HuH-7.5 (cell line): ENCODE results near the gene UBE2K.
"Not testable (repeated sequence)": the region's sequence is repeated elsewhere in the genome, so short reads cannot be mapped to it uniquely, and the experiment has no call there.

Source experiments
- DNase-seq: peaks from one replicate; pipeline ENCODE4 v3.0.0; 2011; ENCODE audit warnings: low spot score

UBE2K gene

DNA sequence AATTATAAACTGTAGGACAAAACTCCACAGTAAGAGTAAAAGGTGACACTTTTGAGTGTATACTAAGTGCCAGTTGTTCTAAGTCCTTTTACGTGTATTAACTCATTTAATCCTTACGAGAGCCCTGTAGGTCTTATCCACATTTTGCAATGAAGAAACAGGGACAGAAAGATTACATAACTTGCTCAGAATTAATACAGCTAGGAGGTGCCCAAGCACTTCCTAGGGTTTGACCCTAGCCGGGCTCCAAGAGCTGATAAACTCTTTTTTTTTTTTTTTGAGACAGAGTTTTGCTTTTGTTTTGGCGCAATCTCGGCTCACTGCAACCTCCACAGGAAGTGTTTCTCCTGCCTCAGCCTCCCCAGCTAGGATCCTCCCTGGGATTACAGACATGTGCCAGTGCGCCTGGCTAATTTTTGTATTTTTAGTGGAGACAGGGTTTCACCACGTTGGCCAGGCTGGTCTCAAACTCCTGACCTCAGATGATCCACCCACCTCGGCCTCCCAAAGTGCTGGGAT, 110.4 kb downstream of the UBE2K start:
- no peak for DNase-seq

DNA sequence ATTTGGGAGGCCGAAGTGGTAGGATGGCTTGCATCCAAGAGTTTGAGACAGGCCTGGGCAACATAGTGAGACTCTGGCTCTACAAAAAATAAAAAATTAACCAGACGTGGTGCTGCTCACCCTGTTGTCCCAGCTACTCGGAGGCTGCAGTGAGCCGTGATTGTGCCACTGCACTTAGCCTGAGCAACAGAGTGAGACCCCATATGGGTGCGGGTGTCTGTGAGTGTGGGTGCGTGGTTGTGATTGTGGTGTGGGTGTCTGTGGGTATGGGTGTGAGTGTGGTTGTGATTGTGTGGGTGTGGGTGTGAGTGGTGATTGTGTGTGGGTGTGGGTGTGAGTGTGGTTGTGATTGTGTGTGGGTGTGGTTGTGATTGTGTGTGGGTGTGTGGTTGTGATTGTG, 114.6 kb downstream of the UBE2K start:
- DNase-seq, result no peak

DNA sequence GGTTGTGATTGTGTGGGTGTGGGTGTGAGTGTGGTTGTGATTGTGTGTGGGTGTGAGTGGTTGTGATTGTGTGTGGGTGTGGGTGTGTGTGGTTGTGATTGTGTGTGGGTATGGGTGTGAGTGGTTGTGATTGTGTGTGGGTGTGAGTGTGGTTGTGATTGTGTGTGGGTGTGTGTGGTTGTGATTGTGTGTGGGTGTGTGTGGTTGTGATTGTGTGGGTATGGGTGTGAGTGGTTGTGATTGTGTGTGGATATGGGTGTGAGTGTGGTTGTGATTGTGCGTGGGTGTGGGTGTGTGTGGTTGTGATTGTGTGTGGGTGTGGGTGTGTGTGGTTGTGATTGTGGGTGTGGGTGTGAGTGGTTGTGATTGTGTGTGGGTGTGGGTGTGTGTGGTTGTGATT, 115.1 kb downstream of the UBE2K start:
- DNase-seq, result not testable (repeated sequence)

DNA sequence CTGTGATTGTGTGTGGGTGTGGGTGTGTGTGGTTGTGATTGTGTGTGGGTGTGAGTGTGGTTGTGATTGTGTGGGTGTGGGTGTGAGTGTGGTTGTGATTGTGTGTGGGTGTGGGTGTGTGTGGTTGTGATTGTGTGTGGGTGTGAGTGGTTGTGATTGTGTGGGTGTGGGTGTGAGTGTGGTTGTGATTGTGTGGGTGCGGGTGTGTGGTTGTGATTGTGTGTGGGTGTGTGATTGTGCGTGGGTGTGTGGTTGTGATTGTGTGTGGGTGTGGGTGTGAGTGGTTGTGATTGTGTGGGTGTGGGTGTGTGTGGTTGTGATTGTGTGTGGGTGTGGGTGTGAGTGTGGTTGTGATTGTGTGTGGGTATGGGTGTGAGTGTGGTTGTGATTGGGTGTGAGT, 115.8 kb downstream of the UBE2K start:
- not testable (repeated sequence) for DNase-seq

DNA sequence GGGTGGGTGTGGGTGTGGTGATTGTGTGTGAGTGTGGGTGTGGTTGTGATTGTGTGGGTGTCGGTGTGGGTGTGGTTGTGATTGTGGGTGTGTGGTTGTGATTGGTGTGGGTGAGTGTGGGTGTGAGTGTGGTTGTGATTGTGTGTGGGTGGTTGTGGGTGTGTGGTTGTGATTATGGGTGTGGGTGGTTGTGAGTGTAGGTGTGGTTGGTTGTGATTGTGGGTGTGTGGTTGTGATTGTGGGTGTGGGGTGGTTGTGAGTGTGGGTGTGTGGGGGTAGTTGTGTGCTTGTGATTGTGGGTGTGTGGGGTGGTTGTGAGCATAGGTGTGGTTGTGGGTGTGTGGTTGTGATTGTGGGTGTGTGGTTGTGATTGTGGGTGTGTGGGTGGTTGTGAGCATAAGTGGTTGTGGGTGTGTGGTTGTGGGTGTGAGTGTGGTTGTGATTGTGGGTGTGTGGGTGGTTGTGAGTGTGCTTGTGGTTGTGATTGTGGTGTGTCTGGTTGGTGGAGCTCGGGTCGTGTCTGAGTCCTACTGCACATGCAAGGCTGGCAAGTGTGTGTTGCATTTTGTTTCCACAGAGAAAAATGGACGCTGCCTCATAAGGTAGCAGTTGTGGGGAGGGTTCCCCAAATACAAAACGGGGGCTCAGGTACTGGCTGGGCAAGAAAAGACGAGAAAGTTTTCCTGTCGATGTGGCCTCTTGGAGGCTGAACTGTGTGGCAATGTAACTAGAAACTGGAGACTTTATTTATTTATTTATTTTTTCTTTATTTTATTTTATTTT, 116.7 kb downstream of the UBE2K start:
- no peak for DNase-seq

DNA sequence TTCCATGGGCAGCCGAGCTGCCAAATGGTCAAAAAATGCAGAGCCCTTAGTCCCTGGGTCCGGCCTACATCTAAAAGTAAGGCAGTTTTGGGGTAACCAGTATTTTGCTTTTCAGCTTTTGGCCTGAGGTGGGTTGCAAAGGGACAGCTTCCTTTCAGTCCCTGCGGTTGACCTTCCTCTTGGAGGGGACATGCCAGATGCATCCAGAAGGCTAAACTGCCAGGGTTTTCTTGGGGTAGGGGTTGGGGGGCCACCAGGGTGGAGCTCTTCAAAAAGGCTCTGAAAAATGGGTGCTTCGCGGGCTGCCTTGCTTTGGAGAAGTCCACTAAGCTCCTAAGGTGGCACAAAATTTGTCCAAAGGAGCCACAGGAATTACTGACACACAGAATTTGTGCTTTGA, 120.7 kb downstream of the UBE2K start:
- DNase-seq, result no peak

DNA sequence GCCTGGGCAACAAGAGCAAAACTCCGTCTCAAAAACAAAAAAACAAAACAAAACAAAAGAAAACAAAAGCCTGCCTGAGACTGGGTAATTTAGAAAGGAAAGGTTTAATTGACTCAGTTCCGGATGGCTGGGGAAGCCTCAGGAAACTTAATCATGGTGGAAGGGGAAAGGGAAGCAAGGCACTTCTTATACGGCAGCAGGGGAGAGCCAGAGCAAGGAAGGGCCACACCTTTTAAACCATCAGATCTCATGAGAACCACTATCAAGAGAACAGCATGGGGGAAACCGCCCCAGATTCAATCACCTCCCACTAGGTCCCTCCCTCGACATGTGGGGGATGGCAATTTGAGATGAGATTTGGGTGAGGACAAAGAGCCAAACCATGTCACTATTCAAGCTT, 122.2 kb downstream of the UBE2K start:
- DNase-seq, result no peak

DNA sequence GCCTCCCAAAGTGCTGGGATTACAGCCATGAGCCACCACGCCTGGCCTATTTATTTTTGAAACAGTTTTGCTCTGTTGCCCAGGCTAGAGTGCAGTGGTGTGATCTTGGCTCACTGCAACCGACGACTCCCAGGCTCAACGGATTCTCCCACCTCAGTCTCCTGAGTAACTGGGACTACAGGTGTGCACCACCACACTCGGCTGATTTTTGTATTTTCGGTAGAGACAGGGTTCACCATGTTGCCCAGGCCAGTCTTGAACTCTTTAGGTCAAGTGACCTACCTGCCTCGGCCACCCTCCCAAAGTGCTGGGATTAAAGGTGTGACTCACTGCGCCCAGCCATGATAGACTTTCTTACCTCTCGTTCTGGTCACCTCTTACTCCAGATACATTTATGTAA, 124.0 kb downstream of the UBE2K start:
- DNase-seq, result no peak

DNA sequence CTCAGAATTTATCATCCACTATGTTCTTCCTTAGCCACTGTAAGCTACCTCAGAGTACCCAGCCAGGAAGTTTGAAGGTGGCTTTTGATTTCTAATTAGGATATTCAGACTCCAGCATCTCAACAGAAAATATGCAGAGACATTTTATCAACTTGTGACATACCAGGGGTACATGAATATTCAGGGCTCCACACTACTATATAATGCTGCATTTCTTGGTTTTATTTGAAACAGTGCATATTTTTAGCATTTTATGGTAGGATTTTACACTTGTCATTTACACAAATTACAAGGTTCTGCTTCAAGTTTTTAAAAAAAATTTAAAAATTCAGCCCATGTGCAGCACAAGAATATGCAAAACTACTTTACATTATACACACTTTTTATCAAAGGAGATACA, 124.7 kb downstream of the UBE2K start:
- no peak for DNase-seq

DNA sequence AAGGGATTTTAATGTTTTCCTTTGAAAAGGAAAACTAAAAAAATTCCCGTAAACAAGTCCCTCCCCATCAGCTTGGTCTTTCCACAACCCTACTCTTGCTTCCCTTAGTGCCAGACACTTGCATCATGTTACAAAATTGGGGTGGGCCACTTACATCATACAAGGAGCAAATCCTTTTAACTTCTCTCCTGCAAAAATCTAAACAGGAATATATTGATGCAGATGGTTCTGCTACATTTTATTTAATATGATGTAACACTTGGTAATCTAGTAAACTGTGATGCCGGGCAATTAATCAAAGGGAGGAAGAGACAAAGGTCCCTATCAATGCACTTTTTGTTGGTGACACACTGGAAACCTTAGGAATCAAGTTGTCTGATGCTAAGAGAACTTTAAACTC, 125.3 kb downstream of the UBE2K start:
- DNase-seq, result no peak

DNA sequence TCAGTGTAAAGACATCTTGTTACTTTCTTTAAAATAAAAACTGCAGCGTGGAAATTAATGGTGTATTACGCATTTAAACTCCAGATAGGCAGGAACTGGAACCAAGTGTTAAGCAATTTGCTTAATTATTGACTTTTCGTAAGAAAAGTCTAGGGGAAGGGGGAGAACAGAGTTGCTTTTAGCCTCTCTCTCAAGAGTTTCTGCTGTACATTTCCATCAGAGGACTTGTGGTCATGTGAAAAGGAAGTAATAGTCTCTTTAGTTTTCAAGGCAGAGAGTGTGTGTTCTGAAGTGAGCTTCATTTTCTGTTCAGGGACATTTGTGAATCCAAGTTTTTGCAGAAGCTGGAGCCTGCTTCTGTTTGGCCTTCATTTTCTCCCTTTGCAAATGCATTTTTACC, 127.2 kb downstream of the UBE2K start:
- DNase-seq, result no peak

DNA sequence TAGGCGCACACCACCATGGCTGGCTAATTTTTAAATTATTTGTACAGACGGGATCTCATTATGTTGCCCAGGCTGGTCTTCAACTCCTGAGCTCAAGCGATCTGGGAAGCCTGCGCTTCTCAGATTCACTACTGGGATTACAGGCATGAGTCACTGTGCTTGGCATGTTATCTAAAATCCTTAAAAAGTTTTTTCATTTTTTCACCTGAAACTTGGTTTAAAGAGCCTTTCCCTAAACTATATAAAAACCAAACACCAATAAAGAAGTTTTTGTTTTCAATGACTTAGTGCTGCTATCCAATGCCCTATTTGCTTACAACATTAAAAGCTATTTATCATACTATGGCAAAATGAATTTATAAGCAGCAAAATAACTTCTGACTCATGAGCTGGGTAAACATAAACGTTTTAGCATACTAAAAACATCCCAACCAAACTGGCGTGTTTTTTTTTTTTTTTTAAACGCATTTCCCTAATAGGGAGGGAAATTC, 127.8 kb downstream of the UBE2K start:
- no peak for DNase-seq
